GM18861 (cell line): ENCODE measurements around the gene WNT2B.

Experiments
- ATAC-seq: cut with Tn5 transposase; IDR thresholded peaks from one replicate; pipeline ENCODE4 v1.9.1; 2021; ENCODE audit not compliant: unreplicated experiment

The WNT2B gene

DNA sequence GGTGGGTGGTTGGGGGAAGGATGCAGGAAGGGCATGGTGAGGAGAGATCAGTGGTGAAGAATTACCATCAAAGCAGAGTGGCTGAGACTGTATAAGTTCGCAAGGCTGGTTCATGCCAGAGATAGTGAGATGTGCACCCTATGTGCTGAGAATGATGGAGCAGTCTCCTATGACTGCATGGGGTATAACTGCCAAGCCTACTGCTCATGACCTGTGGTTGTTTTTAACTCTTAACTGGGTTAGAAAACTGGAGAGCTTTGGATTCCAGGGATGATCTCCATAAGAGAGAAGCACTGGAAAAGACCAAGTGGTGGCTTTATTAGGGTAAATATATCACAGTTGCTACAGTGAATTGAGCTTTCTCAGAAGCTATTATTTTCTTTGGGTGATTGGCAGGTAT is 16.2 kb downstream of the WNT2B start:
- no peak for ATAC-seq

DNA sequence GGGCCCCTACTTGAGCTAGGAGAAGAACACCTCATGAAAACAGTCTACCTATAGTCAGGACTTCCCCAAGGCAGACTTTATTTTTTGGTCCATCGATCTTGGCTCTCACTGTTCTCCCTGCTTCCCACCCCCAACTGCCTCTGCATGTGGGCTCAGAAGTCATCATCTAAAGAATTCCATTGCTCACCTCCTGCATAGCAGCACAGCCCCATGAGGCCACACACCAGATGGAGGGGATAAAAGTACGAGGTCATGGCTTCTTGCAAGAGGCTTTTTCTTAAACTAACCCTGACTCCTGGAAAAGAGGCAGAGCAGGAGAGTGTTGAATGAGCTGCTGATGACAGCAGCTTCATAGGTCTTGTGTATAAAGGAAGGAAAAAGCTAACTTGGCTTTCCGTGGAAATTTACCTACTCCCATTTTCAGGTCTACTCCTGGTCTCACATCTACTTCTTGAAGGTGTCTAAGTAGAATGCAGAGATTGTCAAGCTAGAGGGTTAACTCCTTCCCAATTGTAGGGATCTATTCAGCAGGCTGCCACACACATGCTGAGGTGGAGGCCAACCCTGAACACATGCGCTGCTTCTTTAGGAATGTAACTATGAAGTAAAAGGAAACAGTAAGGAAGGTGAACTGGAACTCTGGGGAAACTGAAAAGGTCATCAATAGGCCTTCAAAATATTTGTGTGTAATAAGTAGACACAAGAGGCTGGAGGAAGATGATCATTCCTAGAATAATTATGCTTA is 18.7 kb downstream of the WNT2B start:
- ATAC-seq = no peak

DNA sequence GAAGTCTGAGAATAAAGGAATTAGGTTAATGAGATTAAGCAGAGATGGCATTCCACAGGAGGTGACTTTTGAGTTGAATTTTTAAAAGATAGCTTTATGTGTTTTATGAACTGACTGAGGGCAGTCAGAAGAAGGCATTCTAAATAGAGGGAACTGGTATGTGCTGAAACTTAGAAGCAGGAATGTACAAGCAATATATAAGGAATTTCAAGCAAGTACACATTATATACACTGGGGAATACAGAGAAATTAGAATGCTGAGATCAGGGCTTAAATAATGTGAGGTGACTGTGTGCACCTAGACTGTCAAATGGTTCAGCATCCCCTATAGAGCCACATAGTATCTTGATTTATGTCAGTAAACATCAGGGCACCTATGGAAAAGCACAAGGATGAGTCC is 19.3 kb downstream of the WNT2B start:
- ATAC-seq = no peak

DNA sequence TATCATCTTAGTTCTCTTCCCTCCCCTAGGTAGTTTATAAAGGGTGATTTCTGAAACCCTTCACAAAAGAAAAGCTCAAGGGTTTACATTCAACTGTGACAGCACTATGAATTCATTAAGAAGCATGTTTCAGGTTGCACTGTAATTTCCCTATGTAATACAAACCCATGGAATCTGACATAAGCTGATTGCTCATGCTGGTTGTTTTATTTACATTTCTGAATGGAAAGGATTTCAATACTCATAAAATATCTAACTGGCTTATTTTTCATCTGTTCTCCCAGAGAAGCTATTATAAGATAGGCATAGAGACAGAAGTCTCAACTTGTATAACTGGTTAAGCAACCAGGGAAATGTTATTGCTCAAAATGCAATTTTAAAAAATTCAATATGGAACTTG is 20.5 kb downstream of the WNT2B start:
- no peak for ATAC-seq

DNA sequence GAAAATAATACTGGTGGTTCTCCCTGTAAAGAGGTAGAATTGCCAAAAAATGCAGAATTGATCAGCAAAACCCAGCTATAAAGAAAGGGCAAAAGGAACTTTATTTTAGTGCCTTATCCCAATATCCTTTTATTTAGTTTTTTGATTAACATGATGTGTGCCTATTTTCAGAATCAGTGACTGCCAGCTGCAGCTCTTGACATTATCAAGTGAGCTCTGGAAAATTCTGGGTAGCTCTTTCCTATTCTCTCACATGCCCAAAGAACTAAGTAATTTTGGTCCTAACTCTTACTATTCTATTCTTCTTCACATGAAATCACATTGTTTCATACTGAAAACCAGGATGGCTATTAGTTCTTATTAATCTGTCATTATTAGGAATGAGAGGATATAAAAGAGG is 22.1 kb downstream of the WNT2B start:
- ATAC-seq = no peak

DNA sequence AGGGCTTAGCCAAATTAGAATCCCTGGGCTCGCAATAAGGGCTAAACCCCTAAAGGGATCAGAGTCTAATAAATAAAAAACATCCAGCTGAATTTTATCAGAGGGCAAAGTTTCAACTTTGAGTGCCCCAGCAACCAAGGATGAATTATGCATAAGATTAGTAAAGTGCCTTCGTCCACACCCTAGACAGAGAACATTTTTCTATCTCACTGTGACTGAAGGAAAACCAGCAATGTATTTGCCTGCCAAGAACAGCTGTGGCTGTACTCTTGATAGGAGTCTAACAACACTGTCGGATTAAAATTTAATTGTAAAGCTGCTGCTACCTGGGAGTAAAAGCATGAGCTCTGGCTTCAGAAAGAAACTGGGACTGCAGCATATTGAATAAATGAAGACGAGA is 23.3 kb downstream of the WNT2B start:
- no peak for ATAC-seq

DNA sequence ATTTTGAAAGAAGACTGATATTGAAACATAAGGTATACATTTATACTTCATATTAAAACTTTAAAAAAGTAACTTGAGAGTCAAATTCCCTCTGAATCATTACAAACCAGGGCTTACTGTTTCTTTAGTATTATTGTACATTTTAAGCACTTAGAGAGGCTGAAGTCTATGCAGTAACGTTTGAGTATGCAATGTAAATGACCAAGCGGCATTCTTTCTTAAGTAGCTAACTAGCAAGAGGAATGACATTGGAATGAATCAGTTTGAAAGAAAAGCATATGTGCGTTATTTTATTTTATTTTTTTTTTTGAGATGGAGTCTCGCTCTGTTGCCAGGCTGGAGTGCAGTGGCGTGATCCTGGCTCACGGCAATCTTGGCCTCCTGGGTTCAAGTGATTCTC is 24.3 kb downstream of the WNT2B start:
- ATAC-seq = no peak

DNA sequence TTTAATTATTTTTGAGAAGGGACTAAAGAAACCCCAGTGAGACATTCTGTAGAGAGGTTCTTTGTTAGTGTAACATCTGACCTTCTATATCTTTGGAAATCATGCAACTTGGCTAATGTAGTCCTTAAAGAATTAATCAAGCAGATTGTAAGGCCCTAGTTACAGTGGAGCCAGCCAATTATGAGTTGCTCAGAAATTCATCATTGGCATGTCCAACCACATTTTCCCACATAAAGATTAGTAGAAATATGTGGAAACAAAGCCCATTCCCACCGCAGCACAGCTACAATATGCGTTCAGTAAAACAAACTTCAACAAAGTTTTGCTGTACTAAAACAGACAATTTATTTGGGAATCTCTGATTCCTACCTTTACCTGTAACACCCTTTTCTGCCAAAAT is 27.8 kb downstream of the WNT2B start:
- ATAC-seq = no peak

DNA sequence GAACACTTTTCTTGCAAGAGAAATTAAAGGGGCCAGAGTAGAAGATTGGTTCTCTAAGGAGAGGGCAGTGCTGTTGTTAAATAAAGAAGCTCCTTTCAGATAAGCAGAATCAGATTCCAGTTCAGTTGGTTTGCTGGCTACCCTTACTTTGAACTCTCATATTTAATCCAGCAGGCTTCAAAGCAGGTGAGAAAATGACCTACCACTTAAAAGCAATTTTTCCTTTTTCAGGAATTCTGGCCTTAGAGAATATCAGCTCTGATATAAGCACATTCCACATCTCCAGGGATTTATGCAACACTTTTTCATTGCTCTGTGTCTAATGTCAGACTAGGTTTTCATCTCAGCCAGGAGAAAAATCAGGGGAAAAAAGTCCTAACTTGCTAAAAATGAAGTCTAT is 28.7 kb downstream of the WNT2B start:
- ATAC-seq = no peak

DNA sequence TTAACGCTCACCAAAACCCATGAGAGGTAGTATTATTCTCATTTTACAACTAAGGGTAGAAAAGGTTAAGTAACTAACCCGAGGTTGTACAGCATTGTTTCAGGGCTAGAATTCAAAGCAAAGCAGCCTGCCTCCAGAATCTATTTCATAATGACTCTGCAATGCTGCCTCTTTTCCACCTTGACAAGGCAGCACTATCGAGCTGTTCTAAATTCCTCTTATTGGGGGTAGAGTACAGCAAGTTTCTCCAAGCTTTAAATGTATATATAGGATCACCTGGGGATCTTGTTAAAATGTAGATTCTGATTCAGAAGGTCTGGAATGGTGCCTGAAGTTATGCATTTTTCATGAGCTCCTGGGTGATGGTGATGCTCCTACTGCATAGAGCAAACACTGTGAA is 30.1 kb downstream of the WNT2B start:
- ATAC-seq = no peak

DNA sequence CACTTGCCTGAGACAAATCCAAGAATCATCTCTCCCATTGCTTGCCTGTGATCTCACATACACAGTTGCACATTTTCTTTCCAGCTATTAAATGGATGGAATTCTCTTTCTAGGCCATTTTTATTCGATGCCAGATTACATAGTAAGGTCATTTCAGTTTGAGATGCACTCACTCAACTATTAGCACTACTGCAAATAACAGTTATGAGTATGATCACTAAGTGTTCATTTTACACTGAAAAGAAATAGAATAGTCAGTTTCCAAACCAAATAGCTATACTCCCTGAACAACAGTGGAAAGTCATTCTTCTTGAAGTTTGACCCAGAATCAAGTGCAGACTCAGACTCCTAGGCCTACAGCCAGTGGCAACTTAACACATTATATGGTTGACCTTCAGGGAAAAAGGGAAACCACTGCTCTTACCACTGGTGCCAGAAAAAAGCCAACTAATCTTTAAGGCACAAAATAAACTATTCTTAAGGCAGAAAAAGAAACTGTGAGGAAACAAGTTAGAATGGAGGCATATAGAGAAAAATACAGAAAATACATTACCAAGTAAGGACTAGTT is 31.5 kb downstream of the WNT2B start:
- ATAC-seq = no peak

DNA sequence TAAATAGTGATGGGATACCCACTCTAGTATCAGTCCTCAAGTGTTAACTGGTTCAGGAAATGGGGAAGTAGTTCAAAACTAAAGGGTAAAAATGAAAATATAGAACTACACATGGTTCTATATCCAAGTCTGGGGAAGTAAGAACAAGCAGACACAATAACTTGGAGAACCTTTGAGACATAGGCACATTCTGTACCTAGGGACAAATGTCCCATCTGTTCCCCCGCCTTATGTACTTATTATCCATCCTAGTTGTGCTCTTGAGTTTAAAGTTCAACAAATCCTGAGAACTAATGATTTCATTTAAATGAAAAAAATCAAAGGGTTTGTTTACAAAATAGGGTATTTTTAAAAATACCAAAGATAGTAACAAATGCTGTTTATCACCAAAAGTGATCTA is 32.5 kb downstream of the WNT2B start:
- no peak for ATAC-seq

DNA sequence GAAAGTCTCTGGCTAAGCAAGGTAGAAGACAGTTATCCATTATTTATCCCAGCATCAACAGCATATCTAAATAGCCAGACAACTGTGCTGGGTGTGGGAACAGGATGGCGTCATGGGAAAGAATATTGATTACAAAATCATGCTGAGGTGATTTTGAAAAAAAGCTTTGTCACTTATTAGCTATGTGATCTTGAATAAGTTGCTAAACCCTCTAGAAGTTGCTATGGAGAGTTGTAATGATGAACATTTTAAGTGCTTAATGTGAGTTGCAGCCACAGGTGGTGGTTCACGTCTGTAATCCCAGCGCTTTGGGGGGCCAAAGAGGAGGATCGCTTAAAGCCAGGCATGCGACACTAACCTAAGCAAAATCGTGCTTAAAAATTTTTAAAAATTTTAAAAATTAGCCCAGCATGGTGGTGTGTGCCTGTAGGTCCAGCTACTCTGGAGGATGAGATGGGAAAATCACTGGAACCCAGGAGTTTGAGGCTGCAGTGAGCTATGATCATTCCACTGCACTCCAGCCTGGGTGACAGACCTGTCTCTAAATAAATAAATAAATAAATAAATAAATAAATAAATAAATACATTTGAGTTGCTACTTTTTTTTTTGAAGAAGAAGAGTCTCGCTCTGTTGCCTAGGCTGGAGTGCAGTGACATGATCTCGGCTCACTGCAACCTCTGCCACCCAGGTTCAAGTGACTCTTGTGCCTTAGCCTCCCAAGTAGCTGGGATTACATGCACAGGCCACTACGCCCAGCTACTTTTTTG is 33.6 kb downstream of the WNT2B start:
- ATAC-seq = no peak

DNA sequence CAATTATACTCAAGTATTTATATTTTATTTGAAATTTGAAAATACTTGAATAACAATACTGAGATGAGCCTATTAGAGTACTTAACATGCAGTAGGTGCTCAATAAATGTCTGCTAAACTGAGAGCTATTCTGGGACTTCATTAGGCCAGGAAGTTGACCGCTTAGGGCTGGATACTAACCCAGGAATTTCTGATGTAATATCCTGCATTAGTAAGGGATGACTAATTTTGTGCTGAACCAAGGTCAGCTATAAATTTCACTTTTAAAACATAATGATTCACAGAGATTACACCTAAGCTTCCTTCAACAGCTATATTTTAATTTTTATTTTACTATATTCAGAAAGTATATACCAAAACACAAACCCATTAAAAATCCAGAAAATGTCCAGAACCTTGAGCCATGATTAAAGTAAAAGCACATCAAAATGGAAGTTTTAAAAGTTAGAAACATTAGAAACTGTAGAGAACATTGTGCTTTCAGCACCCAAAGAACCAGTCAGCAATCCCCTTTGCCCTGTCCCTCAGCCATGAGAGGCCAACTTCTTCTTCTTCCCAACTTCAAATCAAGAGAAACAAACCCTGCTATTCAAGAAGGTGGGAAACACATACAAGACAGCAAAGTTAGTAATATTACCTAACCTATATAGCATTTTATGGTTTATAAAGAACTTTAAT is 35.4 kb downstream of the WNT2B start:
- ATAC-seq = no peak

DNA sequence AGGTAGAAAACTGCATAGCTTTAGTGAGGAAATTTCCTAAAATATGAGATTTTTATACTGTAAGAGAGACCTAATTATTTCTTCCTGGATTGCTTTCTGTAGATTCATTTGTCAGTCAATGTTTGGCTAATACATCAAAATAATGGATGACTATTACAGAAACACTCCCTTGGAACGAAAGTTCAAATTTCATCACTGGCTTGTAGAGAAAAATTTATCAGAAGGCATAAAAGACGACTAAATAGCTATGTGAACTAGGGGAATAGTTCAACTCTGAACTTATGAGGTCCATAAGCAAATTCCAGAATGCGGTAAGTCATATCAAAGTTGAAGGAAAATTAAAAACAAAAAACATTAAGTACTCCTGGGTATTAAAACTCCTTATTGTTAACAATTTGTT is 36.0 kb downstream of the WNT2B start:
- no peak for ATAC-seq

DNA sequence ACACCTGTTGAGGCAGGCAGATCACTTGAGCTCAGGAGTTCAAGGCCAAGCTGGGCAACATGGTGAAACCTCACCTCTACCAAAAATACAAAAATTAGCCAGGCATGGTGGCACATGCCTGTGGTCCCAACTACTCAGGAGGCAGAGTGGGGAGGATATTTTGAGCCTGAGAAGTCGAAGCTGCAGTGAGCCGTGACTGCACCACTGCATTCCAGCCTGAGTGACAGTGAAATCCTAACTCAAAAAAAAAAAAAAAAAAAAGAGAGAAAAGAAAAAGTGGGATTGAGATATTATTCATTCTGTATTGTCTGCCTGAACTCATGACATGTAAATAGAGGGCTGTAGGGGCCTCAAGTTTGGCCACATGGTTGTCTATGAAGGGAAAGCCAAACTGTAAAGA is 37.3 kb downstream of the WNT2B start:
- ATAC-seq = no peak

DNA sequence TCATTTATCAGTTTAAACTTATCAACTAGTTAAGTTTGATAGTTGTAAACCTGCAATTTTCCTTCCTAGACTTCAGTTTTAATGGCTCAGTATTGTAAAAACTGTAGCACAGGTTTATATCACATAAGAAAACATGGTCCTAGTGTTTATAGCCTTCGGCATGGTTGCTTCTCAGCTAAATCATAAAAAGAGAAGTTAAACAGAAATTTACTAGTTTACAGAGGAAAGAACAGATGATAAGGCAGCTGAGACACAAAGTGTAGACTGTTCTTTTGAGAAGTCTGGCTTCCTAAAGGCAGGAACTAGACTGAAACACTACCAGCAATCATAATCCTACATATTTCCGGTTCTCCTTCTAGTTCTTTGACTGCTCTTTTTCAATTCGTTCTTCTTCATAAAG is 39.8 kb downstream of the WNT2B start:
- no peak for ATAC-seq

DNA sequence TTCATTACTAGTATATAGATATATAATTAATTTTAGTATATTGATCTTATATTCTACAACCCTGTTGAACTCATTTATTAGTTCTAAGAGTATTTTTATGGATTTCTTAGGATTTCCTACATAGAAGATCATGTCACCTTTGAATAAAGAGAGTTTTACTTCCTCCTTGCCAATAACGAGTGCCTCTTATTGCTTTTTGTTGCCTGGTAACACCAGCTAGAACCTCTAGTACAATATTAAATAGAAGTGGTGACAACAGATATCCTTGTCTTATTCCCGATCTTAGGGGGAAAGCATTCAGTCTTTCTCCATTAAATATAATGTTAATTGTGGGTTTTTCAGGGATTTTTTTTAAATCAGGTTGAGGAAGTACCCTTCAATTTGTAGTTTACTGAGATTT is 40.8 kb downstream of the WNT2B start:
- ATAC-seq = no peak

DNA sequence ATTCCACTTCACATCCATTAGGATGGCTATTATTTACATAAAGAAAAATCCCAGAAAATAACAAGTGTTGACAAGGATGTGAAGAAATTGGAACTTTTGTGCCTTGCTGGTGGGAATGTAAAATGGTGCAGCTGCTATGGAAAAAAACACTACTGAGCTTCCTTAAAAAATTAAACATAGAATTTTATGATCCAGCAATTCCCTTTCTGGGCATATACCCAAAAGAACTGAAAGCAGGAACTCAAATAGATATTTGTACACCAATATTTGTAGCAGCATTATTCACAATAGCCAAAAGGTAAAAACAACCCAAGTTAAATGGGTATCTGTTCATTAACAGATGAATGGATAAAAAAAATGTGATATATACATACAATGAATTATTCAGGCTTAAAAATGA is 45.6 kb downstream of the WNT2B start:
- no peak for ATAC-seq

DNA sequence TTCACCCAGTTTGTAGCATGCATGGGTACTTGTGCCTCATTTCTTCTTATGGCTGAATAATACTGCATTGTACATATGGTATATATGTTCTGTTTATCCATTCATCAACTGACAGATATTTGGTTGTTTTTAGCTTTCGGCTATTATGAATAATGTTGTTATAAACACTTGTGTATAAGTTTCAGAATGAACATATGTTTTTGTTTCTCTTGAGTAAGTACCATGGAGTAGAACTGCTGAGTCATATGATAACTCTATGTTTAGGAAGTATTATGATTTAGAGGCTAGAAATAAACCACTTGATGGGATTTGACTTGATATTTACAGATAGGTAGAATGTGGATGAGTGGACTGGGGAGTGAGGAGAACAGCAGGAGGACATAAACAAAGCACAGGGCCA is 48.6 kb downstream of the WNT2B start:
- no peak for ATAC-seq

DNA sequence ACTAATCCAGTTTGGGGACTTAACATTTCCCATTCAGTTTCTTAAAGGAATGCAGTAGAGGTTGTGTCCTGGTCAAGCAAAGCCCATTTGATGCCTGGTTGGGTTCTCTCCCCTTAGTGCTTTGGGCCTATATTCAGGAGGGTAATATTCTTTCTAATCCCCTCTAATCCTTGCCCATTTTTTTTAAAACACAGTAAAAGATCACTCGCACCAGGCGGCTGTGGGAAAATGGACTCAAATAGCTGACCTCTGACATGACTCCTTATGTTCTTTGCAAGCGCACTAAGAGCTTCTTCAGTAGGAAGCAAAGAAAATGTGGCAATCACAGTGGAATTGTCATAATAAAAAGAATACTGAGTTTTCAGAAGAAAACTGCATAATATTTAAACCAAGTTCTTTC is 49.9 kb downstream of the WNT2B start:
- no peak for ATAC-seq

DNA sequence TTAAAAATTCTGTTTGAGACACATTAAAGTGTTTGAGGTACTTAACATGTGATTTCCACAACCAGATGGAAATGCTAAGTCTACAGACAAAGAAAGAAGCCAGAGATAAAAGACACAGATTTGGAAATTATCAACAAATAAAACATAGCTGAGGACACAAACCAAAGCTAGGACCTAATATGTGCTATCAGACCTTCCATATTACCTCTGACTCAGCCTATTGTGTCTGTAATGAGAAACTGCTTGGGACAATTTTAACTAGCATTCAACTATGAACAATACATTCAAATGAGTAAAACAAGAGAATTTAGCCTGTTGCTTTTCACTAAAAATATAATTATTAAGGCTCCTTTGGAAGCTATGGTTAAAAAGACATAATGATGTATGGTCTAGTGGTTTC is 54.6 kb downstream of the WNT2B start:
- no peak for ATAC-seq
